ENCODE data around the gene UBLCP1. TPM values are rescaled to one million over a fixed set of nuclear protein-coding genes. Genes with fewer than 3 reads are reported as not detected.

Gene UBLCP1
- total RNA-seq, 4 donors from 2014 or later: 17.7 to 20.9 (median 18.8) TPM

DNA sequence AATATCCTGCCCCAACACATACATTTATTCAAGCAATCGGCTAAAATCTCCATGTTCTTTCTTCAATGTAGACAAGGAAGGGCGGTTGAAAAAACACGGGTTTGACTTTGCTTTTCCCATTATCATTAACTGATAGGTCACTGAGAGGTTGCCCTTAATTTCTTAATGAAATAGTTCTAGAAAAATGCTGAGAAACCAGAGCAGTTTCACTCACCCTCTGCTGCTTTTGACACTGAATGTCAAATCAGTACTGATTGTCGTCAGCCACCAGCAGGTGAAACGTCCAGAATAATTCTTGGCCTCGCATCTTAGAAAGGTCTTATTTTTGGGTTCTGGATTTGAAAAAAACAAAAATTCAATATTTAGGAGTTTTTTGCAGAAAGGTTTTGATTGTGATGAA, 59.1 kb downstream of the UBLCP1 start:
- TF ChIP-seq POLR2A (IDR thresholded peaks at IDR 0.05) (no peak), EP300 (IDR thresholded peaks at IDR 0.05) (no peak), POLR2AphosphoS5 (IDR thresholded peaks at IDR 0.05) (no peak)
- TF ChIP-seq, protein P1, sequence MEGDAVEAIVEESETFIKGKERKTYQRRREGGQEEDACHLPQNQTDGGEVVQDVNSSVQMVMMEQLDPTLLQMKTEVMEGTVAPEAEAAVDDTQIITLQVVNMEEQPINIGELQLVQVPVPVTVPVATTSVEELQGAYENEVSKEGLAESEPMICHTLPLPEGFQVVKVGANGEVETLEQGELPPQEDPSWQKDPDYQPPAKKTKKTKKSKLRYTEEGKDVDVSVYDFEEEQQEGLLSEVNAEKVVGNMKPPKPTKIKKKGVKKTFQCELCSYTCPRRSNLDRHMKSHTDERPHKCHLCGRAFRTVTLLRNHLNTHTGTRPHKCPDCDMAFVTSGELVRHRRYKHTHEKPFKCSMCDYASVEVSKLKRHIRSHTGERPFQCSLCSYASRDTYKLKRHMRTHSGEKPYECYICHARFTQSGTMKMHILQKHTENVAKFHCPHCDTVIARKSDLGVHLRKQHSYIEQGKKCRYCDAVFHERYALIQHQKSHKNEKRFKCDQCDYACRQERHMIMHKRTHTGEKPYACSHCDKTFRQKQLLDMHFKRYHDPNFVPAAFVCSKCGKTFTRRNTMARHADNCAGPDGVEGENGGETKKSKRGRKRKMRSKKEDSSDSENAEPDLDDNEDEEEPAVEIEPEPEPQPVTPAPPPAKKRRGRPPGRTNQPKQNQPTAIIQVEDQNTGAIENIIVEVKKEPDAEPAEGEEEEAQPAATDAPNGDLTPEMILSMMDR (IDR thresholded peaks at IDR 0.05): no peak

DNA sequence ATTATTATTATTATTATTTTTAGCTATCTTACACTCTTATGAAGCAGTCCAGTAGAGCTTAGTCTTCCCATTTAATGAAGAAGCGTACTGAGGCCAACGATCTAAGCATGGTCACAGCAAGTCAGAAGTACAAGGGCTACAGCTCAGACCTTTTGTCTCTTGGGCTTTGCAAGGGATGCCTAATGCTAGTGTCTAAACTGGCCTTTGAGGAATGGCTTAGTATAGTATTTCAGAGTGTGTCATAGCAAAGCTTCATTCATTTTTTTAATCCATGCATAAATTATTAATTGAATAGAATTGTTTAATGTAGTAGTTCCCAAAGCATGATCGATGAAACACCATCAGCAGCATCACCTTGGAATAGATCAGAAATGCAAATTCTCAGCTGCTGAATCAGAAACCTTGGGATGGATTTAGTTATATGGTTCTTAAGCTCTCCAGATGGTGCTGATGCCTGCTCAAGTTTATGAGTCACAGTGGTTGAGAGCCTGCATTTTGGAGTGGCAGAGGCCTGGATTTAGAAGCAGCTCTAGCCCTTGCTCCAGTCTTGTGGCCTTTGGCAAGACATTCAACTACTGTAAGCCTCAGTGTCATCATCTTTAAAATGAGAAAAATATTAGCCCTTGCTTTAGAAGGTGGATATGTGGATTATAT, 61.1 kb downstream of the UBLCP1 start:
- no peaks in the 10 kb centered on the region for H3K36me3 ChIP-seq
- no peaks in the 10 kb centered on the region for H3K9me3 ChIP-seq
- H3K4me1 ChIP-seq: no peaks in the 10 kb centered on the region
- no peak overlapping the region for H3K4me3 ChIP-seq
- no peak for TF ChIP-seq POLR2AphosphoS5 (IDR thresholded peaks at IDR 0.05)
- TF ChIP-seq EP300 (IDR thresholded peaks at IDR 0.05): no peak
- DNase-seq (ENCODE audit: low spot score in 2 of 2): no peak
- H3K27ac ChIP-seq: no peak overlapping the region
- peaks cover 14% of the 10 kb centered on the region for H3K27me3 ChIP-seq
- 84% methylated on average over 3 of the region's 3 CpGs for WGBS

More for the DNA sequence above, 59.1 kb downstream of the UBLCP1 start:
- 95% methylated on average over 6 of the region's 6 CpGs for WGBS
- Histone ChIP-seq H3K4me1 (no peaks in the 10 kb centered on the region), H3K36me3 (no peaks in the 10 kb centered on the region), H3K9me3 (no peaks in the 10 kb centered on the region), H3K4me3 (no peak overlapping the region), H3K27me3 (peaks cover 3% of the 10 kb centered on the region), H3K27ac (no peak overlapping the region)
- DNase-seq (ENCODE audit: low spot score in 2 of 2): no peak

DNA sequence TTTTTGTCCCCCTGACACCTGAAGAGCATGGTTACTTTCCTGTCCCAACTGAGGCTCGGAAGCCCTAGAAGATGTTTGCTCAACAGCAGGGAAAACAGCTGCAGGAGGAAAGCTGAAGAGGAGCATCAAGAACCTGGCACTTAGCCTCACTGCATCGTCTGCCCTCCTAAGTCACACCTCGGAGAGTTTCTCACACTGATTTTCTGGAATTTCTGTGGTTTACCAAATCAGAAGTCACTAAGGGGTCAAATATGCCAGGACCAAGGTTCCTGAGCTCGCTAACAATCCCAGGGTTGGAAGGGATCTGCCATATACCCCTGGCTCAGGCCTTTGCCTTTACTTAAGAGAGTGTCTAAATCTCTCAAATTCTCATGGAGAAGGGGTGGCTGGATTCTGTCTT, 61.9 kb downstream of the UBLCP1 start:
- Histone ChIP-seq H3K9me3 (no peaks in the 10 kb centered on the region), H3K4me3 (no peak overlapping the region), H3K36me3 (no peaks in the 10 kb centered on the region), H3K27ac (no peak overlapping the region), H3K4me1 (no peaks in the 10 kb centered on the region), H3K27me3 (peaks cover 14% of the 10 kb centered on the region)
- no peak for DNase-seq (ENCODE audit: low spot score in 2 of 2)
- 72% methylated on average over 4 of the region's 4 CpGs for WGBS
- TF ChIP-seq, protein P1 (IDR thresholded peaks at IDR 0.05): no peak
- TF ChIP-seq POLR2AphosphoS5 (IDR thresholded peaks at IDR 0.05) (no peak), EP300 (IDR thresholded peaks at IDR 0.05) (no peak), POLR2A (IDR thresholded peaks at IDR 0.05) (no peak)

DNA sequence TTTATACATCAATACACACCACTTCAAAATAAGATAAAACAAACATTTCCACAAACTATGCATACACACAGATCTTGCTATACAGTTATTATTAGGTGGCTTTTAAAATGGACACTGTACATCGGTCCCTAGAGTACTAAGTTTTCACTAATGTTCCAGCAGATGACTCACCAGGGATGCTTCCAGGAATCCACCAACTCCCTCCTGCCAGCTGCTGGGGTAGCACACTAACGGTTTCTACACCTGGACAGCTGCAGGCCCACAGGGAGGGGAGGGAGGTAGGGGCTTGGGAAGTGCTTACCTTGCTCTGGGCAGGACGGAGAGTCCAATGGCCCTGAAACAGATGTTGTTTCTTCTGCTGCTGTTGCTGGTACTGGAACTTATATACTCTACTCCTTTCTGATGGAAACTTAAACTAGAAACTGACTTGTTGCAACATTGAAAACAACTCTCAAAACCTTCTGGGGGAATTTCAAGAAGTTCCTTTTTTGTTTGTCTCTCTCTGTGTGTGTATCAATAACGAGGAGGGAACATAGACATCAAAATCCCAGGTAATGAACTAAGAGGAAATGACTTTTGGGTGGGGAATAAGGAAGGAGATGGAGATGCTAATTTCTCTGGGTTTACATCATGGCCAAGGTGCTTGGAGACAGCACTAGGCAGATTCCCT, 67.2 kb downstream of the UBLCP1 start, which contains the start of gene IL12B:
IL12B (minus strand) TSS at position 357 of the 670 bp plus-strand sequence. CDS start 3,705 bp downstream, outside the sequence.
- peaks cover 14% of the 10 kb centered on the region for H3K27me3 ChIP-seq
- H3K27ac ChIP-seq: no peak within 1 kb of the TSS
- no peaks in the 10 kb centered on the region for H3K9me3 ChIP-seq
- no peaks in the 10 kb centered on the region for H3K36me3 ChIP-seq
- no peak for TF ChIP-seq POLR2AphosphoS5 (IDR thresholded peaks at IDR 0.05)
- TF ChIP-seq, protein P1 (IDR thresholded peaks at IDR 0.05): no peak
- no peak for TF ChIP-seq EP300 (IDR thresholded peaks at IDR 0.05)
- TF ChIP-seq POLR2A (IDR thresholded peaks at IDR 0.05): no peak
- 42% methylated on average over 4 of the region's 4 CpGs for WGBS
- peak within 1 kb of the TSS; percentile 49 for H3K4me3 ChIP-seq
- peaks cover 8% of the 10 kb centered on the region for H3K4me1 ChIP-seq
- DNase-seq (ENCODE audit: low spot score in 2 of 2): no peak

DNA sequence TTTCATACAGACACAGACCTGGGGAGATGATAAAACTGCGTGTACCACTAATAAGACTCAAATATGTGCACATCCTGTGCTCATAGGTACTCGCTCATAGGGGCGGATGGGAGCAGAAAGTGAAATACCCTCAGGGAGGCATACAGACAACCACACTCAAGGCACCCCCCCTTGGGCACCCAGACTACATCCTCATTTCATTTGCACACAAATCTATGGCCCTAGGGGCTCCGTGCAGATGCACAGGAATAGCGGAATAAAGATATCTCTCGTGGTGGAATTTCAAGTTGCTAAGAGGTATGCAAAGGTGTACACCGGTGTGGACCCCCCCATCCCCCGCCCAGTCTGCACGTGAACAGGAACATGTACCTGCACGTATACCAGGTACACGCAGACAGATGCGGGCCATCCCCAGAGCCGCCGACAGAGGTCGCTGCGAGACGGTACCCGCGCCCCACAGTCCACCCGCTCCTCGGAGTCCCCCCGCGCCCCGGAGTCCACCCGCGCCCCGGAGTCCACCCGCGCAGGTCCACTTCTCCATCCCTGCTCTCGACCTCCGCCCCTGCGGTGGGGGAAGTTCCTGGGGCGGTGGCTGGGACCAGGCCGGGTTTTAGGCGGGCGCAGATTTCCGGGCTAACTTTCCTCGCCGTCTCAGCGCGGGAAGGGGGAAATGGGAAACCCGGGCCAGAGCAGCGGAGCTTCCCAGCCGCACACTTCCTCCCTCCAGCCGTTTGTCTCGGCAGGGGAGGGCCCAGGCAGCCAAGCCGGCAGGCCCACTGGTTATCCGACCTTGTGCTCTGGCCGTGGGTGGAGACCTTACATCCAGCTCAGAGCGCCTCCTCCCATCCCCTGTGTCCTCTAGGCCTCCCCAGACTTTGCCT, 68.2 kb downstream of the UBLCP1 start:
- Histone ChIP-seq H3K4me3 (peak overlapping the region; percentile 49), H3K4me1 (peaks cover 8% of the 10 kb centered on the region), H3K9me3 (no peaks in the 10 kb centered on the region), H3K27ac (no peak overlapping the region), H3K36me3 (no peaks in the 10 kb centered on the region), H3K27me3 (peaks cover 14% of the 10 kb centered on the region)
- TF ChIP-seq POLR2AphosphoS5 (IDR thresholded peaks at IDR 0.05) (no peak), POLR2A (IDR thresholded peaks at IDR 0.05) (no peak), EP300 (IDR thresholded peaks at IDR 0.05) (no peak)
- TF ChIP-seq, protein P1 (IDR thresholded peaks at IDR 0.05): peak; percentile 54 to 88
- 15% methylated on average over 18 of the region's 50 CpGs for WGBS
- peak; percentile 86 to 87 for DNase-seq (ENCODE audit: low spot score in 2 of 2)
